Mucosa of descending colon (tissue), 3 donors: ENCODE results near the gene MEMO1. TPM values are rescaled to one million over a fixed set of nuclear protein-coding genes. Genes with fewer than 3 reads are reported as not detected.

ENCODE experiments used
- ATAC-seq: fragments of 200-7000 bp; cut with Tn5 transposase; one replicate; pipeline ENCODE4 v1.9.1; 2020; ENCODE audit warnings: mild to moderate bottlenecking, moderate library complexity
- DNase-seq, 3 donors: peaks; one replicate each; pipeline ENCODE4 v3.0.0-alpha.2; 2020
- H3K36me3 ChIP-seq: fragments of 200-600 bp; one replicate; pipeline ENCODE4 v1.8.0; 2021; ENCODE audit warnings: low read depth, mild to moderate bottlenecking
- H3K4me1 ChIP-seq: fragments of 200-600 bp; one replicate; pipeline ENCODE4 v1.8.0; 2021; ENCODE audit warnings: low read depth, mild to moderate bottlenecking
- H3K4me3 ChIP-seq: fragments of 200-600 bp; one replicate; pipeline ENCODE4 v1.8.0; 2021; ENCODE audit warnings: mild to moderate bottlenecking
- H3K9me3 ChIP-seq: fragments of 200-600 bp; one replicate; pipeline ENCODE4 v1.8.0; 2021; ENCODE audit warnings: mild to moderate bottlenecking
- intact Hi-C, 2 donors: fragments of 100-400 bp; cut with DNase I in 1 of 2; cut with micrococcal nuclease in 1 of 2; formaldehyde crosslinking; loops; one replicate each; pipeline versions ENCODE4 v1.11.0 to v1.11.1; 2022; cut with DNase I, micrococcal nuclease
- total RNA-seq, 3 donors: library from RNA; stranded (reverse); fragmentation: NEBNext Ultra II Directional in 2 of 3; extraction: Animal tissue kit (Norgen Biotek cat#: 25700) in 2 of 3; gene quantifications; one replicate each; pipeline versions ENCODE4 v1.2.1 to v1.2.4, GENCODE V29; 2021 to 2023
- TF ChIP-seq, protein P1 (sequence below): fragments of 200-600 bp; IDR thresholded peaks from one replicate; pipeline ENCODE4 v1.8.0; 2022; ENCODE audit warnings: antibody characterized with exemption, mild to moderate bottlenecking
- donor health status: DM: no; HTN: no; CAD: no; lungs with moderate emphysema.
- donor health status: DM: no; HTN: no; CAD: no.
- donor health status: DM: no; HTN: yes; CAD: no.

Gene MEMO1
- total RNA-seq, 3 donors from 2014 or later = 28.6 to 46.4 (median 29.2) TPM

DNA sequence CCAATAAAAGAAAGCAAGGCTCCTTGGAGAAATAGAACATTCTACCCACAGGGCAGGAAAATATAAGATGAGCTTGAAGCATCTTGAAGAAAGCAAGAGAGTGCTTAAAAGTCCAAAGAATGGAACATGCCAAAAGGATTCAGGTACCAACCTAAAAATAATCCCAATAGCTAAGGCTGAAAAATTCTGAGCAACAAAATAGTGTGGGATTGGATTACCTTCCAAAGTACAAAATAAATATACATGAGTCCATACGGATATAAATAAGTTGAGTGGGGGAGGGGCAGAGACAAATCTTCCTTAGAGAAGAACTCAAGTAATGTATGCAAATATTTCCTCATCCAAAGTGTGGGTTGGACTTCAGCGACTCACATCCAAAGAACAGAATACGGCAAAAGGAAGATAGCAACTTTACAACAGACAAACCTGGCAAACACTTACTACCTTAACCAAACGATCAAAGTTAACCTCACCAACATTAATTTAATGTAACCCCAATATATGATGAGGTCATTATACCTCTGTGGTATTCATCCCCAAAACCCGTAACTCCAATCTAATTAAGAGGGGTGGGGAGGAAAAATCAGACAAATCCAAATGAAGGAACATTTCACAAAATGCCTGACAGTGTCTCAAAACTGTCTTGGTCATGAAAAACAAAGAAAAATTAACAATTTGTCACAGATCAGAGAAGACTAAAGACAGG, 26.9 kb downstream of the MEMO1 start:
- no peaks in the 10 kb centered on the region for H3K9me3 ChIP-seq
- TF ChIP-seq, protein P1, sequence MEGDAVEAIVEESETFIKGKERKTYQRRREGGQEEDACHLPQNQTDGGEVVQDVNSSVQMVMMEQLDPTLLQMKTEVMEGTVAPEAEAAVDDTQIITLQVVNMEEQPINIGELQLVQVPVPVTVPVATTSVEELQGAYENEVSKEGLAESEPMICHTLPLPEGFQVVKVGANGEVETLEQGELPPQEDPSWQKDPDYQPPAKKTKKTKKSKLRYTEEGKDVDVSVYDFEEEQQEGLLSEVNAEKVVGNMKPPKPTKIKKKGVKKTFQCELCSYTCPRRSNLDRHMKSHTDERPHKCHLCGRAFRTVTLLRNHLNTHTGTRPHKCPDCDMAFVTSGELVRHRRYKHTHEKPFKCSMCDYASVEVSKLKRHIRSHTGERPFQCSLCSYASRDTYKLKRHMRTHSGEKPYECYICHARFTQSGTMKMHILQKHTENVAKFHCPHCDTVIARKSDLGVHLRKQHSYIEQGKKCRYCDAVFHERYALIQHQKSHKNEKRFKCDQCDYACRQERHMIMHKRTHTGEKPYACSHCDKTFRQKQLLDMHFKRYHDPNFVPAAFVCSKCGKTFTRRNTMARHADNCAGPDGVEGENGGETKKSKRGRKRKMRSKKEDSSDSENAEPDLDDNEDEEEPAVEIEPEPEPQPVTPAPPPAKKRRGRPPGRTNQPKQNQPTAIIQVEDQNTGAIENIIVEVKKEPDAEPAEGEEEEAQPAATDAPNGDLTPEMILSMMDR = no peak
- no peak for ATAC-seq
- intact Hi-C loops = no loop called here
- no peak overlapping the region for H3K4me3 ChIP-seq
- DNase-seq = no peak
- H3K4me1 ChIP-seq = no peaks in the 10 kb centered on the region
- H3K36me3 ChIP-seq = no peaks in the 10 kb centered on the region

DNA sequence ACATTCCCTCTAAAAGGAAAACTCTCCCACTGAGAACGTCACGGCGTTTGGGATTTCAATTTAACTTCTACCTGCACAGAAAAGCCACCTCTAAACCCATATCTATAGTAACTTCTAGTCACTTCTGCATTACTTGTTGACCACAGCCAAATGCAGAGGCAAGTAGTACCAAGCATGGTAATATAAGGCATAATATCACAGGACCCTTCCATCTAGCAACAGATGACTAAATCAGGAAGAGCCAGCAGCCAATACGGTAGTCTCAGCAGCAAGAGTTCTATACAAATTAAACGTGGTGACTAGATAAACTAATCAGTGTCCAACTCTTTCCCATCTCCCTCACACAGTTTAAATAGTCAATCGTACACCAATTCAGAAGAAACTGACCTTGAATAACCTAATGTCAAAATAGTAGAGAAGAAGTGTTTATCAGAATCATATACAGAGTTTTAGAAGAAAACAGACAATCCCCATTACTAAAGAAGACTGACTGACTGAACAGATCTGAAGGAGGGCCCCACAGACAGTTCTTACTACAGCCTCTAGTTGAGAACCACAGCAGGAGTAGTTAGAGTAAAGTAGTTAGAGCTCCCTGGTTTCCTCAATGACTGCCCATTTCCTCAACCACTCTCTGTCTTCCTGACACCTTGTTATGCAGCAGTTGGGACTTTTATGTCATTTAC, 30.0 kb downstream of the MEMO1 start:
- intact Hi-C loops = no loop called here
- ATAC-seq = peak; percentile 80

DNA sequence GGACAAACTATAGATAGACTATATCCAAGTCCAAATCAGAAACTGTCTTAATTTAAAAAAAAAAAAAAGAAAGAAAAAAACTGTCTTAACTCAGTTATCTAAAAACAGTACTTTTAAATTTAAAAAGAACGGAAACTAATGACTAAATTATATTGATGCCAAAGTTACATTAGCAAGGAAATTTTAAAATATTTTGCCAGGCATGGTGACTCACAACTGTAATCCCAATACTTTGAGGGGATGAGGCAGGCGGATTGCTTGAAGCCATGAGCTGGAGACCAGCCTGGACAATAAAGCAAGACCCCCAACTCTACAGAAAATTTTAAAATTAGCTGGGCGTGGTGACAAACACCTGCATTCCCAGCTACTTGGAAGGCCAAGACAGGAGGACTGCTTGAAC, 30.9 kb downstream of the MEMO1 start:
- H3K9me3 ChIP-seq = no peaks in the 10 kb centered on the region
- no peak overlapping the region for H3K4me3 ChIP-seq
- intact Hi-C loops = no loop called here
- ATAC-seq = no peak
- H3K36me3 ChIP-seq = no peaks in the 10 kb centered on the region
- TF ChIP-seq, protein P1 = no peak
- H3K4me1 ChIP-seq = no peaks in the 10 kb centered on the region
- DNase-seq = no peak

More for the DNA sequence above, 30.0 kb downstream of the MEMO1 start:
- Histone ChIP-seq H3K36me3 (no peaks in the 10 kb centered on the region), H3K9me3 (no peaks in the 10 kb centered on the region), H3K4me3 (no peak overlapping the region), H3K4me1 (no peaks in the 10 kb centered on the region)
- TF ChIP-seq, protein P1 = no peak
- peak in 1 of 3 donors; percentile 6 for DNase-seq

DNA sequence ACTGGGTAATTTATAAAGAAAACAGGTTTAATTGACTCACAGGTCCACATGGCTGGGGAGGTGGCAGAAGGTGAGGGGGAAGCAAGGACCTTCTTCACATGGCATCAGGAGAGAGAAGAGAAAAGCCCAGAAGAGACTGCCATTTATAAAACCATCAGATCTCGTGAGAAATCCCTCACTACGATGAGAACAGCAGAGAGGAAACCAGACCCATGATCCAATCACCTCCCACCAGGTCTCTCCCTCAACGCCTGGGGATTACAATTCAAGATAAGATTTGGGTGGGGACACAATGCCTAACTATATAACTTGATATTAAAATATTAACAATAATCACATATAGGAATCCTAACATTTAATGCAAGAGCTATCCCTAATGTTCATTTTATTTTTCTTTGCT, 31.8 kb downstream of the MEMO1 start:
- DNase-seq (no peak), ATAC-seq (no peak)
- no peaks in the 10 kb centered on the region for H3K4me1 ChIP-seq
- no peaks in the 10 kb centered on the region for H3K36me3 ChIP-seq
- TF ChIP-seq, protein P1 = no peak
- no peak overlapping the region for H3K4me3 ChIP-seq
- no peaks in the 10 kb centered on the region for H3K9me3 ChIP-seq
- intact Hi-C loops = no loop called here

DNA sequence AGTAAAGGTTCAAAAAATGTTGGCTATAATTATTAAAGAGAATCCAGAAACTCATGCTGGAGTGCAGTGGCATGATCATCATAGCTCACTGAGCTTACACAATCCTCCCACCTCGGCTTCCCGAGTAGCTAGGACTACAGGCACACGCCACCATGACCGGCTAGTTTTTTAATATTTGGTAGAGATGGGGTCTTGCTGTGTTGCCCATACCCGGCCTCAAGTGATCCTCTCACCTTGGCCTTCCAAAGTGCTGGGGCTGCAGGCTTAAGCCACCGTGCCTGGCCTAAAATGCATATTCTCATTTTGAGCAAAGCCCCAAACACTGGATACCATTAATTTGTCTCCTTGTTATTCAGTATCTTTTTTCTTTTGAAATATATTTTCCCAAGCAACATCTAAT, 32.4 kb downstream of the MEMO1 start:
- DNase-seq = no peak
- H3K9me3 ChIP-seq = no peaks in the 10 kb centered on the region
- H3K4me3 ChIP-seq = no peak overlapping the region
- TF ChIP-seq, protein P1 = no peak
- no peaks in the 10 kb centered on the region for H3K4me1 ChIP-seq
- no peak for ATAC-seq
- H3K36me3 ChIP-seq = no peaks in the 10 kb centered on the region
- intact Hi-C loops = no loop called here
